ENCODE data around the gene SEL1L3.

The SEL1L3 gene

DNA sequence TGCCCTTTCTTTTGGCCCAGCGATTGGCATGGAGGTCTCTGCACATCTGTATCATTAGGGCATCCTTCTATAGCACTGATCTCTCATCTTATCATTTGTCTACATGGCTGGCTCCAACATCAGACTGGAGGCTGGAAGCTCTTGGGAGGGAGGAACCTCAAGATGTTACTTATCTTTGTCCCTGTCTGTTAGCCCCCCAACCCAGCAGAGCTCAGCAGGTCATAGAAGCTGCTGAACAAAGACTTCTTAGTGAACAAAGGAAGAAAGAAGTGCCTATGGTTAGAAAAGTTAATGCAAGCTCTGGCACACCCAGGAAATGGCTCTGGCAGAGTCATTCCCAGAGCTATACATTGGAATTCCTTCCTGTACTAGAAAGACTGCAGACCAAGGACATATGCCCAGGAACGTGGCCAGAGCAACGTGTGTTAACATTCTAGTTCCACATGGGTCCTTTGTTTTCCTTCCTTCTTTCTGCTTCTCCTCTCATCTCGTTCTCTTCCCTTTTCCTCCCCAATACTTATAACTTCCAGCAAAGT lies 74.0 kb downstream of the SEL1L3 start:
- no peak overlapping the region for H3K27ac ChIP-seq (ENCODE audit: low read depth, low read length)
- TF ChIP-seq, protein P1, sequence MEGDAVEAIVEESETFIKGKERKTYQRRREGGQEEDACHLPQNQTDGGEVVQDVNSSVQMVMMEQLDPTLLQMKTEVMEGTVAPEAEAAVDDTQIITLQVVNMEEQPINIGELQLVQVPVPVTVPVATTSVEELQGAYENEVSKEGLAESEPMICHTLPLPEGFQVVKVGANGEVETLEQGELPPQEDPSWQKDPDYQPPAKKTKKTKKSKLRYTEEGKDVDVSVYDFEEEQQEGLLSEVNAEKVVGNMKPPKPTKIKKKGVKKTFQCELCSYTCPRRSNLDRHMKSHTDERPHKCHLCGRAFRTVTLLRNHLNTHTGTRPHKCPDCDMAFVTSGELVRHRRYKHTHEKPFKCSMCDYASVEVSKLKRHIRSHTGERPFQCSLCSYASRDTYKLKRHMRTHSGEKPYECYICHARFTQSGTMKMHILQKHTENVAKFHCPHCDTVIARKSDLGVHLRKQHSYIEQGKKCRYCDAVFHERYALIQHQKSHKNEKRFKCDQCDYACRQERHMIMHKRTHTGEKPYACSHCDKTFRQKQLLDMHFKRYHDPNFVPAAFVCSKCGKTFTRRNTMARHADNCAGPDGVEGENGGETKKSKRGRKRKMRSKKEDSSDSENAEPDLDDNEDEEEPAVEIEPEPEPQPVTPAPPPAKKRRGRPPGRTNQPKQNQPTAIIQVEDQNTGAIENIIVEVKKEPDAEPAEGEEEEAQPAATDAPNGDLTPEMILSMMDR (IDR thresholded peaks at IDR 0.05; ENCODE audit: insufficient read depth, low read length, poor library complexity, severe bottlenecking): no peak
- no peak for TF ChIP-seq EZH2phosphoT487 (conservative IDR thresholded peaks at IDR 0.05; ENCODE audit: low read length)
- no peaks in the 10 kb centered on the region for H3K9me2 ChIP-seq (replicated peaks; ENCODE audit: insufficient read depth, low read length)
- no peaks in the 10 kb centered on the region; the same call in 1 of the 2 replicates for H3K79me2 ChIP-seq (ENCODE audit: insufficient read depth, low read length)
- no peaks in the 10 kb centered on the region for H3K9me3 ChIP-seq (ENCODE audit: insufficient read depth, low read length)
- no peak overlapping the region for H3K4me3 ChIP-seq (ENCODE audit: insufficient read depth, low read length, poor library complexity, severe bottlenecking)
- peaks cover 4% of the 10 kb centered on the region; the same call in 1 of the 2 replicates for H4K20me1 ChIP-seq (ENCODE audit: low read depth, low read length)
- H2AFZ ChIP-seq (ENCODE audit: low read depth, low read length, severe bottlenecking): no peak overlapping the region
- H3K4me2 ChIP-seq (ENCODE audit: low read depth, low read length, poor library complexity, severe bottlenecking): no peak overlapping the region
- H3F3A ChIP-seq (ENCODE audit: insufficient read depth): peaks cover 16% of the 10 kb centered on the region
- no peak overlapping the region for H3K9ac ChIP-seq (ENCODE audit: low read length)
- no peaks in the 10 kb centered on the region for H3K27me3 ChIP-seq (ENCODE audit: low read length)
- H3K36me3 ChIP-seq (ENCODE audit: low read length): peaks cover 82% of the 10 kb centered on the region

DNA sequence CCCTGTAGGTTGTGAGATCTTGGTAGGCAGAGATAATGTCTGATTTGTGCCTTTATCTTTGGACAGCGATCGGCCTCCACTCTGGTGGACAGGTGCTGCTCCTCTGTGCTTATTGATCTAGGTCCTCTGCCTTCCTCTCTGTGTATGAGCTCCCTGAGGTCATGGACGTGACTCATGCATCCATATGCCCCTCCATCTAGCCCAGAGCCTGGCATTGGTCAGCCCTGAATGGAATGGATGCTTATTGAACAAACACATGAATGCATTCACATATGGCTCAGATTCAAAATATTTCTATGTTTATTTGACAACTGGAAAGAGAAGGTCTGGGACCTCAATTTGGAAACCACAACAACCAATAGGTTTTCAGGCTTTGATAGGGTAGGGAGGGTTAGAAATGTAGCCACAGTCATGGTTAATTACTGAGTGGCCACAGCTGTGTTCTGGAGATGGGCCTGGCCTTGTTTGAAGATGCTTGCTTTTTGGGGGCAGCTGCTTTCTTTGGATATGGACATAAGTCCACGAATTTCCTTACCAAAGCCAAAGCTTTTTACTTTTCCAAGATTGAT lies 76.2 kb downstream of the SEL1L3 start:
- Histone ChIP-seq H3K9me3 (ENCODE audit: insufficient read depth, low read length) (no peaks in the 10 kb centered on the region), H3K9me2 (replicated peaks; ENCODE audit: insufficient read depth, low read length) (no peaks in the 10 kb centered on the region), H3F3A (ENCODE audit: insufficient read depth) (peaks cover 16% of the 10 kb centered on the region), H3K36me3 (ENCODE audit: low read length) (peaks cover 90% of the 10 kb centered on the region), H3K27ac (ENCODE audit: low read depth, low read length) (no peak overlapping the region), H3K4me3 (ENCODE audit: insufficient read depth, low read length, poor library complexity, severe bottlenecking) (no peak overlapping the region), H3K4me2 (ENCODE audit: low read depth, low read length, poor library complexity, severe bottlenecking) (no peak overlapping the region), H2AFZ (ENCODE audit: low read depth, low read length, severe bottlenecking) (no peak overlapping the region), H3K79me2 (ENCODE audit: insufficient read depth, low read length) (no peaks in the 10 kb centered on the region), H4K20me1 (ENCODE audit: low read depth, low read length) (peaks cover 4% of the 10 kb centered on the region; the same call in 1 of the 2 replicates), H3K9ac (ENCODE audit: low read length) (no peak overlapping the region), H3K27me3 (ENCODE audit: low read length) (no peaks in the 10 kb centered on the region)
- TF ChIP-seq, protein P1 (IDR thresholded peaks at IDR 0.05; ENCODE audit: insufficient read depth, low read length, poor library complexity, severe bottlenecking): no peak
- TF ChIP-seq EZH2phosphoT487 (conservative IDR thresholded peaks at IDR 0.05; ENCODE audit: low read length): no peak

DNA sequence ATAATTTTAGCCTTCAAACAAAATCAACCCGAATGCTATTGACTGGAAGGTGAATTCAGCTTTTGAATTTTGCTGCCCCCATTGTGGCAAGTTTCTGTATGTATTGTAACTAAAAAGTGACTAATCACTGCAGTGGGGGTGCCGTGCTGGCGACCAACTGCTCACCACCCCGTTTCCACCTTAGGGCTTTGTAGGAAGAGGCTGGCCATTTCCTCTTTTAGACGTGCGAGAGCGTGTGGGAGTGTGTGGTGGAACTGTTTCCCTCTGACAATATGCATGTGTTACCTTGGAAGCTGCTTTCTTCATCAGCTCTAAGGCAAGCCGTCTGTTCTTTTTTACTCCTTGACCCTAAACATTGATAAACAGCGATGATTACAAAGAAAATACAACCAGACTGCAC lies 78.8 kb downstream of the SEL1L3 start:
- no peak overlapping the region for H2AFZ ChIP-seq (ENCODE audit: low read depth, low read length, severe bottlenecking)
- no peaks in the 10 kb centered on the region for H3K79me2 ChIP-seq (ENCODE audit: insufficient read depth, low read length)
- H3K36me3 ChIP-seq (ENCODE audit: low read length): peaks cover 87% of the 10 kb centered on the region
- TF ChIP-seq EZH2phosphoT487 (conservative IDR thresholded peaks at IDR 0.05; ENCODE audit: low read length): no peak
- TF ChIP-seq, protein P1 (IDR thresholded peaks at IDR 0.05; ENCODE audit: insufficient read depth, low read length, poor library complexity, severe bottlenecking): no peak
- no peaks in the 10 kb centered on the region; the same call in 1 of the 2 replicates for H4K20me1 ChIP-seq (ENCODE audit: low read depth, low read length)
- no peaks in the 10 kb centered on the region for H3K9me2 ChIP-seq (replicated peaks; ENCODE audit: insufficient read depth, low read length)
- H3K9ac ChIP-seq (ENCODE audit: low read length): no peak overlapping the region
- H3K4me3 ChIP-seq (ENCODE audit: insufficient read depth, low read length, poor library complexity, severe bottlenecking): no peak overlapping the region
- H3K9me3 ChIP-seq (ENCODE audit: insufficient read depth, low read length): no peaks in the 10 kb centered on the region
- no peak overlapping the region for H3K4me2 ChIP-seq (ENCODE audit: low read depth, low read length, poor library complexity, severe bottlenecking)
- H3F3A ChIP-seq (ENCODE audit: insufficient read depth): peaks cover 24% of the 10 kb centered on the region
- no peak overlapping the region for H3K27ac ChIP-seq (ENCODE audit: low read depth, low read length)
- H3K27me3 ChIP-seq (ENCODE audit: low read length): no peaks in the 10 kb centered on the region

Measured in SU-DHL-6 (cell line).